Stimulated activated CD4-positive, alpha-beta T cell treated with anti-CD3 and anti-CD28 coated beads, Interleukin-4, amount 100 ng/mL, for 24 hours (primary cell): ENCODE measurements around the gene ATF3.

Source experiments
- DNase-seq: peaks from one replicate; pipeline ENCODE4 v3.0.0-alpha.2; 2020

The ATF3 gene

GRCh38 chr1:212609701-212610574 is 1.4 kb downstream of the ATF3 start:
- no peak for DNase-seq

GRCh38 chr1:212610575-212610967 is 2.0 kb downstream of the ATF3 start:
- no peak for DNase-seq

DNA sequence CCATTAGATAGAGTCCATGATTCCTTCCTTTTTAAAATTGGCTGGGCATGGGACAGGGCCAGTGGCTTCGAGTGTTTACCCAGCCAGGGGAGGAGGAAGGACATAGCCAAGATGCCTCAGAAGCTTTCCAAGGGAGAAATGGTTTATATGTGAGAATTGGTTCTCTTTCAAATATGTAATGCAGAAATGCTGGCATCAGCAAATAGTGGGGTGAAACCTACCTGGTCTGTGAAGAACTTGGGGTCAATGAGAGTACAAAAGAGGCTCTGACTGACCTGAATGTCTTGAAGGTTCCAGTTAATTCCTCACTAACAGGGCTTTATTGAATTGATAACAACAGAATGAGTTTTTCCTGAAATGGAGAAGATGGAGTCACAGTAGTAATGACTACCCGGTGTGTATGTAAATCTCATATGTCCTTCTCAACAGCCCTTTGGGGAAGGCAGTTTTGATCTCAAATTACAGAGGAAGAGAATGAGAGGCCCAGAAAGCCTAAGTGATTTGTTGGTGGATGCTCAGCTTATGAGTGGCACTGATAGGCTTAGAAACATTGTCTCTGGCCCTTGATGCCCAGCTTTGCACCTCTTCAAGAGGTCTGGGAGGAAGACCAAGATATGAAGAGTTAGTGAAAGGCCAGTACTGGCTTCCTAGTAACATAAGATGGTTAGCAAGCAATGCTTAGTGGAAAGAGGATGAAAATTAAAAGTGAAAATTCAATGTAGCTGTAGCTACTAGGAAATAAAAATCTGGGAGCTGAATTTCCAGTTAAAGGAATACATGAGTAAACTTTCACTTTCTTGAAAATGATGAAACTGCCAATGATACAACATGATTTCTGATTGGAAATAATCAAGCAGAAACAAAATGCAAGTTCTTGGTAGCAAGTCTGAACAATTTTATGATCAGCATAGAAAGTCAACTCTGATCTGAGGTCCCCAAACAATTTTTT is 2.7 kb downstream of the ATF3 start:
- no peak for DNase-seq

- no peak for DNase-seq
Observed at GRCh38 chr1:212612041-212612961, 3.7 kb downstream of the ATF3 start.

DNA sequence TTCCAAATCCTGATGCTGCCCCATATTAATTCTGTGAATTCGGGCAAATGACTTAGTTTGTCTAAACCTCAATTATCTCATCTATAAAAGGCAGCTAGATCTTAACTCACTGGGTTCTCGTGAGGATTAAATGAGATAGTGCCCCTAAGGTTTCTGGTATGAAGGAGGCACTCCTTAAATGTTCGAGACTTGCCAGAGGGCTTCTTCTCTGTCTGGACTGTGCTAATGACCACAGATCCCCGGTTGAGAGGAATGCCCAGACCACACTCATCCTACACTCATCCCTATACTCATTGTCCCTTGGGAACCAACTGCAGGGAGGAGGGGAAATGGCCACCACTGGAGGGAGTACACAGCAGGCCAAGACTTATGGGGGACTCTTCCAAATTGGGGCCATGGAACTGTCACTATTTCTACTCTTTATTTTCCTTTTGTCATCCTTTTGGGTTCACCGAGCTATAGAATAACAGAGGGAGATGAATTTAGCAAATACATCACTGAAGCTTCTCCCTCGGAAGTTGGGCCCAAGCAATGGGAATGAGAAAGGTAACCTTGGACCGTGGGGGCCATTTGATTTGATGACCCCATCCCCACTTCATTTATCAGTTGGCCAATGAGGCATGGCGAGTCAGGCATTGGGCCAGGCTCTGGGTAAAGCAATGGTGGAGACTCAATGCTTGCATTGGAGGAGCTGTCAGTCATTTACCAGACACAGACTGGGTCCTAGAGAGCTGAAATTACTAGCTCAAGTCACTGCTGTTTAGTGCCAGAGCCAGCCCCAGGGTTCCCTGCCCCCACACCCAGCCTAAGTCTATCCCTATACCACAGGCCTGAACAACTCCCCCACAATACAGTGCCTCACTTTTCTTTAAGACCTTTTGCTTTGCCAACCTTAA is 5.1 kb downstream of the ATF3 start:
- no peak for DNase-seq

GRCh38 chr1:212614453-212615200 is 6.1 kb downstream of the ATF3 start:
- DNase-seq = no peak

DNA sequence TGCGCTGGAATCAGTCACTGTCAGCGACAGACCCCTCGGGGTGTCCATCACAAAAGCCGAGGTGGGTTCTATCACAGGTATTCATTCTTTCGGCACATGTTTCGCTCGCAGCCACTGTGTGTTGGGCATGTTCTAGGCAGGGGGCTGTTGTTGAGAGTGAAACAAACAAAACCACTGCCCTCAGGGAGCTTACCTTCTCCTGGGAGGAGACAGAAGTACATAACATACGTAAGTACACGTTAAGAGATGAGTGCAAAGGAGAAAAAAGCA is 6.6 kb downstream of the ATF3 start:
- DNase-seq = no peak

DNA sequence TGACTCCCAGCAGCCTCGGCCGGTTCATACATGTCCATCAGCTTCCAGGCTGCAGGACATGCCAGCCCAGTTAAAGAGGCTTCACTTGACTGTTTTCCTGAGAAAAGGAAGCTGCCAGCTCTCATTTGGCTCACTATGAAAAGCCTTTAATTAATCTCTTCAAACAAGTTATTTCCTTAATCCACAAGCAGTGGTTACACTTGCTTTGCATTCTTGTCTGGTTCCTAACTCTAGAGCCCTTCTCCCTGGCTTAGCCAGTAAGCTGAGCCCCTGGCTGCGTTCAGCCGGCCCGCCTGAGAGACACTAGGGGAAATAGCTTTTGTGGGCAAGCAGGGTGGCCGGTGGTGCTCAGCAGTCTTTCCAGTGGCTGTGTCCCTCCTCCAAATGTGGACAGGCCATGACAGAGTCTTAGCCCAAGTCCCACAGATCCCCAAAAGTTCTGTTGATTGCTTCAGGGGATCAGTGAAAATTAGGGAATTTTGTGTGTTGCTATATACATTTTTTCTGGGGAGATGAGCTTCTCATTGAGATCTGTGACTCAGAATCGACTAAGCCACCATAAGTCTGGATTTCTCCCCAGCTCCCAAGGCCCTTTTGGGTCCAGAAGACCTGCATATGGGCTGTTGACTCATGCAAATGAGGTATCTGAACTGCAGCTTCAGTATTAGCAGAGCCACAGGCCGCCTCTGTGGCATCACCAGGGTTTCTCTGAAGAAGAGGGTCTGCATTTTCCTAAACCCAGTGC is 10.1 kb downstream of the ATF3 start:
- DNase-seq = no peak

- no peak for DNase-seq
Observed at GRCh38 chr1:212620293-212620692, 11.7 kb downstream of the ATF3 start.

DNA sequence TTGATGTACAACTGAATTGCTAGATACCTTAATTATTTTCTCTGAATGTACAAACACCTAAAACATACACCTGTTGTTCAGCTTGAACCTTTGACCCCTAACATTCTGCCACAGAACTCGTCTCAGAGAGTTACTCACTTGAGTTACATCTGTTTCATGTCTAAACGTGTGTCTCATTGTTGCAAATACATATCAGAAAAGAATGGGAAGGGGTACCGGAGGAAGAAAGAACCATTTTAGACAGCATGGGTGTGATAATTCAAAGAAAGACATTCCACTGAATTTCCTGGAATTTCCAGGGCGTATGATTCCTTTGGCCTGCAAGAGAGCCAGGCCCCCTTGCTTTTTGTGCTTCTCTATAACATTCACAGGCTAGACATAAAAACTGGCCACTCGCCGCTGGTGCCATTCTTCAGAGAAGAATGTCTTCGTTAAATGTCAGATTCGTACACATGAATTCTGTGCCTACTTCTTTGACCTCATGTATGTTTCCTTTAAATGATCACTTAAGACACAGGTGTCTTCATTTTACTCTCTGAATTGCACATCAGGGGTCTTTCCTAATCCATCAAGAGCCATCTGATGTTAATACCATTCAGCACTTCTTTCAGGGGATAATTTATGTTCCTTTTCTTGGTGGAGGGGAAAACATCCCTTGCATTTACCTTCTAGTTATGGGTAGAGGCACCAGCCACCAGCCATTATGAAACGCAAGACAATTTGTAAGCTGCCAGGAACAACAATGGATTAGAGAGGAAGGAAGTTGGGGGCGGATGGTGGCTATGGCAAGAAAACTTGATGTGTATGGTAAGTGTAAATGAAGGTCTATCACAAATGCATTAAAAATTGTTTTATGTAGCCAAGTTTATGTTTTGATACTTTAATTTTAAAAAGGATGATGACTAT is 12.7 kb downstream of the ATF3 start:
- DNase-seq = no peak

DNA sequence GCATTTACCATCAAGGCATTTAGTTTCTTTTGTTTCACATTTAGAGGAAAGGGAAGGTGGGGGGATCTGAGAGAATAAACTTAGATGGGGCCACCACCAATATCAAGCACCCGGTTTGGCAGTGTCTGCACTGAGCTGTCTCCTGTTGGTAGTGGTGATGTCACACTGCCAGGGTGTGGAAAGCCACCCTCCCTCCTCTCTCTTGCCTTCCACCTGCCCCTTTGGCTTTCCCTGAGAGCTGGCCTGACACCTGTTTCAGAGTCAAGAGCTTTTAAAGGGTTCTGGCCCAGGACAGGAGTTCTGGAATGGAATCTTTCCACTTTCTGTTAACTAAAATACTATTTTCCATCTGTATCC is 13.4 kb downstream of the ATF3 start:
- no peak for DNase-seq

DNA sequence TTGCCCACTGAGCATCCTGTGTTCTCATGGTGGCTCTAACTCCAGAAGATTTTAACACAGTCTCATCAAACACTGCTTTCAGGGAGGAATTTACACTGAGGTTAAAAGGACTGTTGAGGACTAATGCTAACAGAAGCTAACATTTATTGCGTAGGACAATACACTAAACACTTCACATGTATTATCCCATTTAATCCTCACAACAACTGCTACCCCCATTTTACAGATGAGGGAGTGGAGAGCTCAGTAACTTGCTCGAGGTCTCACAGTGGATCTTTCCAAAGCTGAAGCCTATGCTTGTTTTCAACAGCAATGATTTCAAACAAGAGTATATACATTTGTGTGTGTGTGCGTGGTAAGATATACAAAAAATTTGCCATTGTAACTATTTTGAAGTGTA is 13.9 kb downstream of the ATF3 start:
- DNase-seq = no peak

DNA sequence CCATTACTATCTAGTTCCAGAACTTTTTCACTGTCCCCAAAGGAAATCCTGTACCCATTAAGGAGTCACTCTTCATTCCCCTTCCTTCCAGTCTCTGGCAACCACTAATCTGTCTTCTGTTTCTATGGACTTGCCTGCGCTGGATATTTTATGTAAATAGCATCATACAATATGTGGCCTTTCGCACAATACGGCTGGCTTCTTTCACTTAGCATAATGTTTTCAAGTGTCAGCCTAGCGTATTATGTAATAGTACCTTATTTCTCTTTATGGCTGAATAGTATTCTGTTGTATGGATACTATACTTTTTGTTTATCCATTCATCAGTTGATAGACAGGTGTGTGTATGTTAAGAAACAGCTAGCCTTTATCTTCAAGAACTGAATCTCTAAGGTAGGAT is 14.3 kb downstream of the ATF3 start:
- no peak for DNase-seq

- DNase-seq = no peak
Observed at GRCh38 chr1:212623603-212624002, 15.0 kb downstream of the ATF3 start.

- DNase-seq = no peak
Observed at GRCh38 chr1:212624976-212625501, 16.5 kb downstream of the ATF3 start.

- DNase-seq = no peak
Observed at GRCh38 chr1:212625781-212626450, 17.4 kb downstream of the ATF3 start.

DNA sequence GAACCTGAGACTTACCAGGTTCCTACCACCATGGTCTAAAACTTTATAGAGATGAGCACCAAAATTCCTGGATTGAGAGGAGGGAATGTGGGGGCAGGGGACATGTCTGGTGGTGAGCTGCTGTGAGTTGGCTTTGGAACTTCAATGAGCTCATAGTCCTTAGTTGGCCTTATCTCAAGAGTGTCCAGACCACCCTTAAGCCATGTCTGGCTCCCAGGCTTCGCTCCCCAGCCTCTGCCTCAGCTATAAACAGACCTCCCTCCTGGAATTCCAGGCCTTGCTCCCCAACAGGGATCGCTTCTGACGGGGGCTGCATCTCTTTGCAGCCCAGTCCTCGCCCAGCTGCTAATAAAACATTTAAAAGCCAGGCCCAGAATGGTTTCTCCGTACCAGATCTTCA is 19.5 kb downstream of the ATF3 start:
- DNase-seq = no peak

GRCh38 chr1:212628813-212629415 is 20.4 kb downstream of the ATF3 start:
- no peak for DNase-seq
